ENCODE results near the gene ATP23.

The ATP23 gene

DNA sequence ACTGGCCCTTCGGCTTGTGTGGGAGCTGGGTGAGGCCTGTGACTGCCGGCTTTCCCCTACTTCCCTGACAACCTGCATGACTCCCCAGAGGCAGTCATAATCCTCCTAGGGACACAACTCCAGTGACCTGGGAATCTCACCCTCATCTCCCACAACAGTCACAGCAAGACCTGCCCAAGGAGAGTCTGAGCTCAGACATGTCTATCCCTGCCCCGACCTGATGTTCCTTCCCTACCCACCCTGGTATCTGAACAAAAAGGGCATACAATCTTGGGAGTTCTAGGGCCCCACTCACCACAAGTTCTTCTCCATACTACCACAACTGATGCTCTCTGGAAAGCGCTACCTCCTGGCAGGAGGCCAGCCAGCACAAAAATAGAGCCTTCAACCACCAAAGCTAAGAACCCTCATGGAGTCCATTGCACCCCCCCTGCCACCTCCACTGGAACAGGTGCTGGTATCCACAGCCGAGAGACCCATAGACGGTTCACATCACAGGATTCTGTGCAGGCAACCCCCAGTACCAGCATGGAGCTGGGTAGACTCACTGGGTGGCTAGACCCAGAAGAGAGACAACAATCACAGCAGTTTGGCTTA is 16.8 kb downstream of the ATP23 start:
- no peak overlapping the region for H2AFZ ChIP-seq
- H3K27ac ChIP-seq, result no peak overlapping the region
- no peak overlapping the region for H3K9ac ChIP-seq
- H3K4me1 ChIP-seq, result no peaks in the 10 kb centered on the region
- TF ChIP-seq, protein P1, sequence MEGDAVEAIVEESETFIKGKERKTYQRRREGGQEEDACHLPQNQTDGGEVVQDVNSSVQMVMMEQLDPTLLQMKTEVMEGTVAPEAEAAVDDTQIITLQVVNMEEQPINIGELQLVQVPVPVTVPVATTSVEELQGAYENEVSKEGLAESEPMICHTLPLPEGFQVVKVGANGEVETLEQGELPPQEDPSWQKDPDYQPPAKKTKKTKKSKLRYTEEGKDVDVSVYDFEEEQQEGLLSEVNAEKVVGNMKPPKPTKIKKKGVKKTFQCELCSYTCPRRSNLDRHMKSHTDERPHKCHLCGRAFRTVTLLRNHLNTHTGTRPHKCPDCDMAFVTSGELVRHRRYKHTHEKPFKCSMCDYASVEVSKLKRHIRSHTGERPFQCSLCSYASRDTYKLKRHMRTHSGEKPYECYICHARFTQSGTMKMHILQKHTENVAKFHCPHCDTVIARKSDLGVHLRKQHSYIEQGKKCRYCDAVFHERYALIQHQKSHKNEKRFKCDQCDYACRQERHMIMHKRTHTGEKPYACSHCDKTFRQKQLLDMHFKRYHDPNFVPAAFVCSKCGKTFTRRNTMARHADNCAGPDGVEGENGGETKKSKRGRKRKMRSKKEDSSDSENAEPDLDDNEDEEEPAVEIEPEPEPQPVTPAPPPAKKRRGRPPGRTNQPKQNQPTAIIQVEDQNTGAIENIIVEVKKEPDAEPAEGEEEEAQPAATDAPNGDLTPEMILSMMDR (IDR thresholded peaks at IDR 0.05), result no peak
- H3K36me3 ChIP-seq (ENCODE audit: control insufficient read depth, insufficient read depth, low read length), result no peaks in the 10 kb centered on the region
- H3K4me3 ChIP-seq (ENCODE audit: low read depth, low read length), result no peak overlapping the region
- no peaks in the 10 kb centered on the region for H3K79me2 ChIP-seq
- H3K27me3 ChIP-seq (ENCODE audit: control insufficient read depth, insufficient read depth, low read length), result no peaks in the 10 kb centered on the region
- no peaks in the 10 kb centered on the region for H3K9me3 ChIP-seq (ENCODE audit: control insufficient read depth, low read length)
- no peak overlapping the region for H3K4me2 ChIP-seq (ENCODE audit: low read length)

DNA sequence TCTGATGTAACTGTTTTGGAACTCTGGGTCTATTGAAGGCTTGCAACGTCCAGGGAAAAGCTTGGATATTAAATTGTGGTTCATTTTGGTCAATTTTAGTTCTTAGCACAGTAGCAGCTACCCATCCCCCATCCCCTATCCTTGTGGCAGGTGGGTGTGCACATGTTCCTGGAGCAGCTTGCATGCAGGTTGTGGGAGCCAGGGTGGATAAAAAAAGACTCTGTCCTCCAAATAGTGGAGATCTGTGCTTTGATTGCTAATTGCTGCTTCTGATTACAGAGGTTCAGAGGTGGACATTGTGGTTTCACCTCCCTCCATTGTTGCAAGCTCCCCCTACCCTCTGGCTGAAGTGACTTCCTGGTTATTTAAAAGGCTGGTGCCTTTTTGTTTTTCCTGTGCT is 23.1 kb downstream of the ATP23 start:
- Histone ChIP-seq H3K79me2 (no peaks in the 10 kb centered on the region), H3K4me1 (no peaks in the 10 kb centered on the region), H3K27ac (no peak overlapping the region), H3K27me3 (ENCODE audit: control insufficient read depth, insufficient read depth, low read length) (no peaks in the 10 kb centered on the region), H3K36me3 (ENCODE audit: control insufficient read depth, insufficient read depth, low read length) (no peaks in the 10 kb centered on the region), H3K4me2 (ENCODE audit: low read length) (no peak overlapping the region), H3K4me3 (ENCODE audit: low read depth, low read length) (no peak overlapping the region), H2AFZ (no peak overlapping the region), H3K9ac (no peak overlapping the region), H3K9me3 (ENCODE audit: control insufficient read depth, low read length) (no peaks in the 10 kb centered on the region)
- TF ChIP-seq, protein P1 (IDR thresholded peaks at IDR 0.05), result no peak

DNA sequence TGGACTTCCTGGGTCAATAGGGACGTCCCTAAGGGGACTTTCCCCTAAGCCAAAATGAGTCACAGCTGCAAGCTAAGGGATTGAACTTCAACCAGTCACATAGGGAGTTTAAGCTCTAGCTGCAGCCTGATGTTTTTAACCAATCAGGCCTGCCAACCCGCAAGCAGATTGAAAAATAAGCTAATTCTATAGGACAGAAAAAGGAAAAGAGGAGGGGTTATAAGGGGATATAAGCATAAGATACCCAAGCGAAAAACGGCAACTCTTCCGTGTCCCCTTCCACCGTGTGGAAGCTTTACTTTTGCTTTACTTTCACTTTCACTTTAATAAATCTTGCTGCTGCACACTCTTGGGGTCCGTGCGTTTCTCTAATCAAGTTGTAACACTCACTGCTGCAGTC is 24.4 kb downstream of the ATP23 start:
- no peak overlapping the region for H3K4me2 ChIP-seq (ENCODE audit: low read length)
- no peaks in the 10 kb centered on the region for H3K4me1 ChIP-seq
- TF ChIP-seq, protein P1 (IDR thresholded peaks at IDR 0.05), result no peak
- H3K9ac ChIP-seq, result no peak overlapping the region
- H3K9me3 ChIP-seq (ENCODE audit: control insufficient read depth, low read length), result no peaks in the 10 kb centered on the region
- no peak overlapping the region for H3K27ac ChIP-seq
- H3K4me3 ChIP-seq (ENCODE audit: low read depth, low read length), result no peak overlapping the region
- no peaks in the 10 kb centered on the region for H3K36me3 ChIP-seq (ENCODE audit: control insufficient read depth, insufficient read depth, low read length)
- H3K27me3 ChIP-seq (ENCODE audit: control insufficient read depth, insufficient read depth, low read length), result no peaks in the 10 kb centered on the region
- H3K79me2 ChIP-seq, result no peaks in the 10 kb centered on the region
- no peak overlapping the region for H2AFZ ChIP-seq

DNA sequence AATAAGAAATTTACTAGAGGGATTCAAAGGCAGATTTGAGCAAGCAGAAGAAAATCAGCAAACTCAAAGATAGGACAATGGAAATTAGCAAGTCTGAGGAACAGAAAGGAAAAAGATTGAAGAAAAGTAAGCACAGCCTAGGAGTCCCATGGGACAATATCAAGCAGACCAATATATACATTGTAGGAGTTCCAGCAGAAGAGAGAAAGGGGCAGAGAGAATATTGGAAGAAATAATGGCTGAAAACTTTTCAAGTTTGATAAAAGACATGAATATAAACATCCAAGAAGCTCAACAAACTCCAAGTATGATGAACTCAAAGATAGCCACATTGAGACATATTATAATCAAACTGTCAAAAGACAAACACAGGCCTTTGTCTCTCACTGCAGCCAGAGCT is 25.2 kb downstream of the ATP23 start:
- TF ChIP-seq, protein P1 (IDR thresholded peaks at IDR 0.05), result no peak
- Histone ChIP-seq H3K4me1 (no peaks in the 10 kb centered on the region), H3K27me3 (ENCODE audit: control insufficient read depth, insufficient read depth, low read length) (no peaks in the 10 kb centered on the region), H3K9me3 (ENCODE audit: control insufficient read depth, low read length) (no peaks in the 10 kb centered on the region), H3K9ac (no peak overlapping the region), H3K27ac (no peak overlapping the region), H3K4me2 (ENCODE audit: low read length) (no peak overlapping the region), H3K36me3 (ENCODE audit: control insufficient read depth, insufficient read depth, low read length) (no peaks in the 10 kb centered on the region), H3K79me2 (no peaks in the 10 kb centered on the region), H3K4me3 (ENCODE audit: low read depth, low read length) (no peak overlapping the region), H2AFZ (no peak overlapping the region)

DNA sequence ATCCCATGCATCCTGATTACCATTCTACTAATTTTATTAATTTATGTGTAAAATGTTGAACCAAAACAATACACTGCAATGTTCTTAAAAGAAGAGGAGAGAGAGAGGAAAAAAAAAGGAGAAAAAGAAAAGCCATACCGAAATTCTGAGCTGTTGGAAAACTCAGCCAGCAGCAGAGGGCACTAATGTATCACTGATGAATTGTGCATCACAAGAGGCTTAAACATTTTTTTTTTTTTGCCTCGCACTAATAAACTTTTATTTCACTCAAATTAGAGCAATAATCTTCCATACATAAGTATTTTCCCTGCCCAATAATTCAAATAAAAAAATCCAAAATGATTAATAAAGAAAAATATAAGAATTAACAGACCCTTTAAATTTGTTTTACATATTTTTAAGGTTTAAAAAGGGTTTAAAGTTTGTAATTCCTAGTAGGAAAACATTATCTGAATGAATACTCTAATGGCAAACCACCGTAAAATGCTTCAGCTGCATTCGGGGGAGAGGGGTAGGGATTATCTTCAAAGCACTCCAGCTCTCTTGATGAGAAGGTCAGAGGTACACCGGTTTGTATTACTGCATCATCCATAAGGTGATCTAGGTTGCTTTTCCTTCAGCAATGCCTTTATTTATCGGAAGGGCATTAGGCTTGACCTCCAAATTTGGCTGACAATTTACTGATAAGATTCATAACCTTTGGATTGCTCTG is 41.9 kb downstream of the ATP23 start:
- Histone ChIP-seq H3K9me3 (ENCODE audit: control insufficient read depth, low read length) (no peaks in the 10 kb centered on the region), H3K36me3 (ENCODE audit: control insufficient read depth, insufficient read depth, low read length) (no peaks in the 10 kb centered on the region), H3K9ac (no peak overlapping the region), H3K4me3 (ENCODE audit: low read depth, low read length) (no peak overlapping the region), H3K27me3 (ENCODE audit: control insufficient read depth, insufficient read depth, low read length) (no peaks in the 10 kb centered on the region), H3K4me1 (no peaks in the 10 kb centered on the region), H3K4me2 (ENCODE audit: low read length) (no peak overlapping the region), H3K79me2 (no peaks in the 10 kb centered on the region), H3K27ac (no peak overlapping the region), H2AFZ (no peak overlapping the region)
- TF ChIP-seq, protein P1 (IDR thresholded peaks at IDR 0.05), result peak; percentile 42
